Chondrocyte (in vitro differentiated cells): Measurements from ENCODE around the gene NINJ1. TPM values are rescaled to one million over a fixed set of nuclear protein-coding genes. Genes with fewer than 3 reads are reported as not detected.

Source experiments
- DNase-seq: peaks from one replicate; pipeline ENCODE4 v3.0.0; 2021; ENCODE audit warnings: mixed read lengths, low spot score
- H3K27ac Mint-ChIP-seq: one replicate; pipeline ENCODE4 v1.8.0; 2021; ENCODE audit warnings: mild to moderate bottlenecking, moderate library complexity, mixed read lengths; ENCODE audit not compliant: unreplicated experiment
- H3K27me3 Mint-ChIP-seq: 2 replicates; pipeline ENCODE4 v1.8.0; 2021; ENCODE audit warnings: low read depth, mixed read lengths
- H3K36me3 Mint-ChIP-seq: 2 replicates; pipeline ENCODE4 v1.8.0; 2021; ENCODE audit warnings: low read depth, mixed read lengths
- H3K4me1 Mint-ChIP-seq: 2 replicates; pipeline ENCODE4 v1.8.0; 2021; ENCODE audit warnings: low read depth, mild to moderate bottlenecking, mixed read lengths
- H3K4me3 Mint-ChIP-seq: one replicate; pipeline ENCODE4 v1.8.0; 2021; ENCODE audit warnings: mild to moderate bottlenecking, moderate library complexity, mixed read lengths; ENCODE audit not compliant: unreplicated experiment
- H3K9me3 Mint-ChIP-seq: 2 replicates; pipeline ENCODE4 v1.8.0; 2021; ENCODE audit warnings: low read depth, mixed read lengths
- CTCF ChIP-seq: fragments of 200-600 bp; sonication (generic); IDR thresholded peaks from 2 replicates; pipeline ENCODE4 v1.5.0; 2021; ENCODE audit warnings: antibody characterized with exemption, mild to moderate bottlenecking, moderate library complexity
- total RNA-seq: library from RNA; stranded (reverse); gene quantifications from 3 replicates; pipeline ENCODE4 v1.2.1, GENCODE V29; 2021

NINJ1 gene
- total RNA-seq, 1 donor from 2014 or later = 33.6 TPM

DNA sequence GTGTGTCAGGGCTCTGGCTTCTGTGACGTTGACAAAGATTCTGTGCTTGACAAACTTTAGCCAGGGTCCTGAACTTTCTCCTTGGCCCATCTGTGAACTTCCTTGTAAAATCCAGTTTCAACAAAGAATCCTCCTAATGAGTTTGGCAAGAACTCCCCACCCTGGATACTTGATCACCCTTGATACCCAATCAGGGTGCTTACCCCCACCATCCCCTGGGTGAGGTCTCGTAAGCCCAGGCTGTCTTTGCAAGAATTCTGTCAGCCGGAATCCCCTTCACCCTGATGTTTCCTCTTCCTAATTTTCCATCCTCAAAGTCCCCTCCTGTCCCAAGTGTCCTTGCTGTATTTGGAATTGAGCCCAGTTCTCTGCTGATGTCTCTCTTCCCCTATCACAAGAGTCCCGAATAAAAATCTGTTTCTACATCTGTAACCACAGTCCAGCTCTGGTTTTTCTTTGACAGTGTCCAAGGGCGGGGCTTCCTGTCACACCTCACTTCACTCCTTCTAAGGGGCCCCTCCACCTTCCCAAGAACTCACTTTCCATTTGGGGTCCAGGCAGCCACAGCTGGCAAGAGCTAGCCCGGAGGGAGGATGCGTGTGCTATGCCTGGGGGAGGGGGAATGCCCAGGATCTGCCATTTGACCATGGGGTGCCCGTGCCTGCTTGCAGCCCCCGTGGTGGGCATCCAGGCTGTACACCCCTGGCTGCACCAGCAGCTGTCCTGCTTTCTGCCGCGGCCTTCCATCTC lies 40.7 kb downstream of the NINJ1 start:
- TF ChIP-seq CTCF = no peak
- peak; percentile 7 for DNase-seq
- Mint-ChIP-seq H3K4me3 (no peak overlapping the region), H3K4me1 (peaks cover 32% of the 10 kb centered on the region), H3K27me3 (no peaks in the 10 kb centered on the region), H3K36me3 (peaks cover 4% of the 10 kb centered on the region), H3K9me3 (peaks cover 12% of the 10 kb centered on the region), H3K27ac (peak overlapping the region; percentile 39)

- TF ChIP-seq CTCF = no peak
- H3K4me1 Mint-ChIP-seq = peaks cover 24% of the 10 kb centered on the region
- no peak overlapping the region for H3K4me3 Mint-ChIP-seq
- H3K36me3 Mint-ChIP-seq = peaks cover 4% of the 10 kb centered on the region
- peak; percentile 83 for DNase-seq
- no peaks in the 10 kb centered on the region for H3K27me3 Mint-ChIP-seq
- peaks cover 12% of the 10 kb centered on the region for H3K9me3 Mint-ChIP-seq
- H3K27ac Mint-ChIP-seq = peak overlapping the region; percentile 23
Observed at GRCh38 chr9:93092251-93092991, 41.6 kb downstream of the NINJ1 start.

DNA sequence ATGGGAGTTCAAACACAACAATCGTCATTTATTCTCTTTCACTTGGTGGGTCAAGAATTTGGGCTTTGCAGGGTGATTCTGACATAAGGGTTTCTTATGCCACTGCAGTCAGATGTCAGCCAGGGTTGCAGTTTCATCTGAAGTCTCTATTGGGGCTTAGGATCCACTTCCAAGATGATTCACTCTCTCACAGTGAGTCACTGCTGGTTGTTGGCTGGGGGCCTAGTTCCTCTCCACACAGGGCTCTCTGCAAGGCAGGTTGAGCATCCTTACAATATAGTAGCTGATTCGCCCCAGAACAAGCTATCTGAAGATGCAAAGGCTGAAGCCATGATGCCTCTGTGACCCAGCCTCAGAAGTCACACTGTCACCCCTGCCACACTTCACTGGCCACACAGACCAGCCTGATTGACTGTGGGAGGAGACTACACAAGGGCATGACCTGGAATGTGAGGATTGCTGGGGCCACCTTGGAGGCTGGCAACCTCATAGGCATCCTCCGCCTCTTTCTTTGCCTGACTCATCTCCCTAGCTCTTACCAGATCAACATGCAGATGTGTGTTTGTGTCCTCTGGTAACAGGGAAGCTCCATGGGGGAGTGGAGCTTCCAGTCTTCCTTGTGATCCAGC lies 42.5 kb downstream of the NINJ1 start:
- H3K9me3 Mint-ChIP-seq = peaks cover 12% of the 10 kb centered on the region
- H3K36me3 Mint-ChIP-seq = peaks cover 4% of the 10 kb centered on the region
- no peaks in the 10 kb centered on the region for H3K27me3 Mint-ChIP-seq
- peak overlapping the region; percentile 45 for H3K27ac Mint-ChIP-seq
- H3K4me1 Mint-ChIP-seq = peaks cover 15% of the 10 kb centered on the region
- no peak for TF ChIP-seq CTCF
- DNase-seq = peak; percentile 33
- no peak overlapping the region for H3K4me3 Mint-ChIP-seq

DNA sequence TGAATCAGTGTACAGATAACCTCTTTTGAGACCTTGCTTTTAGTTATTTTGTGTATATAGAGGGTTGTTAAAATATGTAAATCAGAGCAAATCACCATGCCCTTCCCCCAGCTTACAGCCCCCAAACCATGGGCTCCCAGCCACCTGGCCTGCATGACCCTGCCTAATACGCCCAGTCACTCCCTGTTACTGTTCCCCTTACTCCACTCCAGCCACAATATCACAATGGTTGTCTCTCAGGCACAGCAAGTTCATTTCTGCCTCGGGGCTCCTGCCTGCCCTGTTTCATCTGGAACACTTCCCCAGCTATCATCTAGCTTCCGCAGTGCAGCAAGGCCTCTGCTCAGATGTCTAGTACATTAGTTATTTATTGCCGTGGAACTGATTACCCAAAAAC lies 43.0 kb downstream of the NINJ1 start:
- peaks cover 12% of the 10 kb centered on the region for H3K9me3 Mint-ChIP-seq
- peaks cover 4% of the 10 kb centered on the region for H3K36me3 Mint-ChIP-seq
- peak; percentile 27 for DNase-seq
- H3K27ac Mint-ChIP-seq = no peak overlapping the region
- peaks cover 15% of the 10 kb centered on the region for H3K4me1 Mint-ChIP-seq
- no peak for TF ChIP-seq CTCF
- H3K27me3 Mint-ChIP-seq = no peaks in the 10 kb centered on the region
- H3K4me3 Mint-ChIP-seq = no peak overlapping the region

DNA sequence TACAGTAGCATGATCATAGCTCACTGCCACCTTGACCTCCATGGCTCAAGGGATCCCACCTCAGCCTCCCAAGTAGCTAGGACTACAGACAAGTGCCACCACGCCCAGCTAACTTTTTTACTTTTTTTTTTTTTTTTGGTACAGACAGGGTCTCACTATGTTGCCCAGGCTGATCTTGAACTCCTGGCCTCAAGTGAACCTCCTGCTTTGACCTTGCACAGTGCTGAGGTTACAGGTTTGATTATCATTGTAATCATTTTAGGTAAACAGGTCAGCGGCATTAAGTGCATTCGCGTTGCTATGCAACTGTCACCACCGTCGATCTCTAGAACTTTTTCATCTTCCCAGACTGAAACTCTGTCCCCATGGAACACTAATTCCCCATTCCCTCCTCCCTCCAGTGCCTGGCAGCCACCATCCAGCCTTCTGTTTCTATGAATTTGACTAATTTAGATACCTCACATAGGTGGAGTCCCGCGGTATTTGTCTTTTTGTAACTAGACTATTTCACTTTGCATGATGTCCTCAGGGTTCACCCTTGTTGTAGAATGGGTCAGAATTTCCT lies 43.9 kb downstream of the NINJ1 start:
- no peak overlapping the region for H3K27ac Mint-ChIP-seq
- H3K4me1 Mint-ChIP-seq = peaks cover 15% of the 10 kb centered on the region
- H3K36me3 Mint-ChIP-seq = peaks cover 4% of the 10 kb centered on the region
- peak; percentile 6 for DNase-seq
- no peaks in the 10 kb centered on the region for H3K27me3 Mint-ChIP-seq
- H3K4me3 Mint-ChIP-seq = no peak overlapping the region
- H3K9me3 Mint-ChIP-seq = peaks cover 16% of the 10 kb centered on the region
- no peak for TF ChIP-seq CTCF
